SK-N-SH treated with all-trans-retinoic acid at 6 μM for 48 hours (cell line): ENCODE results near the gene PSMC3IP.

Source experiments
- ISL1 ChIP-seq: fragments of 250-450 bp; sonication (Bioruptor Pico); IDR thresholded peaks from 2 replicates; pipeline ENCODE4 v2.1.2; 2022; ENCODE audit warnings: mild to moderate bottlenecking, moderate library complexity
- PPARA ChIP-seq: fragments of 250-450 bp; sonication (Bioruptor Pico); IDR thresholded peaks from 2 replicates; pipeline ENCODE4 v1.5.0; 2020; ENCODE audit warnings: mild to moderate bottlenecking, borderline replicate concordance
- ZFP3 ChIP-seq: fragments of 250-450 bp; sonication (Bioruptor Pico); IDR thresholded peaks from 2 replicates; pipeline ENCODE4 v1.5.0; 2020; ENCODE audit warnings: mild to moderate bottlenecking, moderate library complexity
- ZNF8 ChIP-seq: fragments of 450-650 bp; formaldehyde crosslinking; IDR thresholded peaks from 2 replicates; pipeline ENCODE4 v1.5.0; 2020; ENCODE audit warnings: mild to moderate bottlenecking, moderate library complexity
- TF ChIP-seq, protein P1 (sequence below): fragments of 250-450 bp; sonication (Bioruptor Pico); IDR thresholded peaks from 2 replicates; pipeline ENCODE4 v1.8.0; 2020; ENCODE audit warnings: mild to moderate bottlenecking, moderate library complexity, borderline replicate concordance

DNA sequence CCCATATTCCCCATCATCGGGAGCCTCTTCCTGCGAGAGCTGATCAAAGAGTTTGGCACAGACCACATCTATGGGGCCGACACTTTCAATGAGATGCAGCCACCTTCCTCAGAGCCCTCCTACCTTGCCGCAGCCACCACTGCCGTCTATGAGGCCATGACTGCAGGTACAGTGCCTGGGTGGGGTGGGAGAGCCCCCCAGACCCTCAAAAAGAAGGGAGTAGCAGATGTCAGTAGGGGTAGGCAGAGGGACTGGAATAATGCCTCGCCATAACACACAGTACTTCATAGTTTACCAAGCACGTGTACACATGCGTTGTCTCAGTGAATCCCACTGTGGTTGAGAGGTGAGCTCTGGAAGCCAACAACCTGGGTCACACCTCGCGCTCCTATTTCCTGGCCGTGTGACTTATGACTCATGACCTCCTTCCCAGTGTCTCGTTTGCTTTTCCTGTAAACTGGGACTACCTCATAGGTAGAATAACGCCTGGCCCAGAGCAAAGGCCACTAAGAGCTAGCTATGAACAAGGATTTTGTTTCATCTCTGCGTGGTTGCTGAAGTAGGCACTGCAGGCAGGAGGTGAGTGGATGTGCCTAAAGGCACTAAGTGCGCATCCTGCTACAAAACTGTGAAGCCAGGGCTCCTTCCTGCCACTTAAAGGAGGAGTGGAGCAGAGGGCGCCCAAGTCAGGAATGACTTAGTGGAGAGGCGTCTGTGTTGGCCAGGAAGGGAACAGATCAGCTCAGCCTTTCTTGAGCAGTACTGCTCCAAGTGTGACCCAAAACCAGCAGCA is 36.3 kb downstream of the PSMC3IP start:
- TF ChIP-seq ZFP3 (CRISPR knock-in tag) (no peak), ISL1 (CRISPR knock-in tag) (no peak), ZNF8 (no peak), PPARA (CRISPR knock-in tag) (no peak)
- TF ChIP-seq, protein P1, sequence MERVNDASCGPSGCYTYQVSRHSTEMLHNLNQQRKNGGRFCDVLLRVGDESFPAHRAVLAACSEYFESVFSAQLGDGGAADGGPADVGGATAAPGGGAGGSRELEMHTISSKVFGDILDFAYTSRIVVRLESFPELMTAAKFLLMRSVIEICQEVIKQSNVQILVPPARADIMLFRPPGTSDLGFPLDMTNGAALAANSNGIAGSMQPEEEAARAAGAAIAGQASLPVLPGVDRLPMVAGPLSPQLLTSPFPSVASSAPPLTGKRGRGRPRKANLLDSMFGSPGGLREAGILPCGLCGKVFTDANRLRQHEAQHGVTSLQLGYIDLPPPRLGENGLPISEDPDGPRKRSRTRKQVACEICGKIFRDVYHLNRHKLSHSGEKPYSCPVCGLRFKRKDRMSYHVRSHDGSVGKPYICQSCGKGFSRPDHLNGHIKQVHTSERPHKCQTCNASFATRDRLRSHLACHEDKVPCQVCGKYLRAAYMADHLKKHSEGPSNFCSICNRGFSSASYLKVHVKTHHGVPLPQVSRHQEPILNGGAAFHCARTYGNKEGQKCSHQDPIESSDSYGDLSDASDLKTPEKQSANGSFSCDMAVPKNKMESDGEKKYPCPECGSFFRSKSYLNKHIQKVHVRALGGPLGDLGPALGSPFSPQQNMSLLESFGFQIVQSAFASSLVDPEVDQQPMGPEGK (CRISPR knock-in tag): no peak
